Panc1 (cell line): Measurements from ENCODE around the gene BACH2. TPM values are rescaled to one million over a fixed set of nuclear protein-coding genes. Genes with fewer than 3 reads are reported as not detected.

Experiments
- ATAC-seq: fragments of 200-7000 bp; cut with Tn5 transposase; 2 replicates; pipeline ENCODE4 v1.9.1; 2020; ENCODE audit warnings: mild to moderate bottlenecking, moderate library complexity
- BruUV-seq: library from RNA; stranded (reverse); fragments of 400-500 nt; replicated peaks from 2 replicates; lab custom pipeline; 2021; lab: Mats Ljungman, UMichigan
- CTCF ChIA-PET: fragments of 300-600 bp; sonication (Branson Sonifier 250); formaldehyde crosslinking; loops from one replicate; lab custom pipeline; 2022; ENCODE audit warnings: antibody characterized with exemption; lab: Charles Lee
- POLR2A ChIA-PET: fragments of 300-600 bp; sonication (Branson Sonifier 250); formaldehyde crosslinking; loops from one replicate; lab custom pipeline; 2022; ENCODE audit warnings: antibody characterized with exemption; lab: Charles Lee
- DNase-seq: peaks from one replicate; pipeline ENCODE4 v3.0.0-alpha.2; 2010; ENCODE audit warnings: low read depth, low spot score
- H3K27ac ChIP-seq: 2 replicates; pipeline ENCODE4 v1.5.1; 2011; ENCODE audit warnings: mild to moderate bottlenecking, low read length, inconsistent platforms
- H3K27me3 ChIP-seq: fragments of 200-500 bp; sonication (Bioruptor generic); 2 replicates; pipeline ENCODE4 v1.6.0; 2014; ENCODE audit warnings: low read length, inconsistent platforms; ENCODE audit not compliant: control insufficient read depth, insufficient read depth
- H3K36me3 ChIP-seq: fragments of 200-500 bp; sonication (Bioruptor generic); 2 replicates; pipeline ENCODE4 v1.5.1; 2014; ENCODE audit warnings: inconsistent platforms, mild to moderate bottlenecking, low read length, moderate library complexity; ENCODE audit not compliant: control insufficient read depth, insufficient read depth
- H3K4me1 ChIP-seq: 2 replicates; pipeline ENCODE4 v1.5.1; 2011; ENCODE audit warnings: inconsistent platforms, mild to moderate bottlenecking, low read length, moderate library complexity; ENCODE audit not compliant: control insufficient read depth, insufficient read depth
- H3K4me3 ChIP-seq, 2 experiments: 2 replicates each; pipeline ENCODE4 v1.5.1; 2011 to 2012; ENCODE audit warnings: low read depth in 2 of 2, low read length in 2 of 2, mild to moderate bottlenecking in 2 of 2, inconsistent platforms in 1 of 2, moderate library complexity in 1 of 2
- H3K9me3 ChIP-seq: fragments of 200-500 bp; sonication (Bioruptor generic); 2 replicates; pipeline ENCODE4 v1.5.1; 2014; ENCODE audit warnings: low read depth, mild to moderate bottlenecking, inconsistent platforms, low read length, moderate library complexity; ENCODE audit not compliant: control insufficient read depth, insufficient read depth
- POLR2AphosphoS5 ChIP-seq: IDR thresholded peaks from 2 replicates; pipeline ENCODE4 v1.6.1; 2012; ENCODE audit warnings: mild to moderate bottlenecking, low read depth, low read length, moderate library complexity
- SIN3A ChIP-seq: IDR thresholded peaks from 2 replicates; pipeline ENCODE4 v1.6.1; 2012; ENCODE audit warnings: low read depth, mild to moderate bottlenecking, low read length, moderate library complexity, borderline replicate concordance; ENCODE audit not compliant: insufficient read depth
- TCF7L2 ChIP-seq: IDR thresholded peaks from 2 replicates; pipeline ENCODE4 v1.6.1; 2011; ENCODE audit warnings: mild to moderate bottlenecking, low read depth, low read length, inconsistent platforms
- in situ Hi-C: cut with HindIII; loops from 2 replicates; pipeline ENCODE4 v1.10.0; 2016; ENCODE audit warnings: low sequenced_read_pairs, low pct_unique_long_range_greater_than_20kb
- intact Hi-C: fragments of 100-400 bp; cut with micrococcal nuclease; formaldehyde crosslinking; loops from one replicate; pipeline ENCODE4 v1.10.0; 2022; ENCODE audit not compliant: unreplicated experiment
- total RNA-seq: library from RNA; stranded (reverse); gene quantifications from one replicate; pipeline ENCODE4 v1.2.1, GENCODE V29; 2021; ENCODE audit not compliant: unreplicated experiment
- TF ChIP-seq, protein P1 (sequence below): fragments of 450-650 bp; IDR thresholded peaks from 2 replicates; pipeline ENCODE4 v1.5.1; 2017; ENCODE audit warnings: mild to moderate bottlenecking
- TF ChIP-seq, protein P2 (sequence below), 2 experiments: IDR thresholded peaks; 2 replicates each; pipeline ENCODE4 v1.6.1; 2011 to 2012; ENCODE audit warnings: low read depth in 2 of 2, control low read depth in 1 of 2, low read length in 1 of 2, mild to moderate bottlenecking in 1 of 2, moderate library complexity in 1 of 2; ENCODE audit not compliant: insufficient read depth in 1 of 2

Gene BACH2
- total RNA-seq, 1 experiment from 2014 or later, result 1.6 TPM

DNA sequence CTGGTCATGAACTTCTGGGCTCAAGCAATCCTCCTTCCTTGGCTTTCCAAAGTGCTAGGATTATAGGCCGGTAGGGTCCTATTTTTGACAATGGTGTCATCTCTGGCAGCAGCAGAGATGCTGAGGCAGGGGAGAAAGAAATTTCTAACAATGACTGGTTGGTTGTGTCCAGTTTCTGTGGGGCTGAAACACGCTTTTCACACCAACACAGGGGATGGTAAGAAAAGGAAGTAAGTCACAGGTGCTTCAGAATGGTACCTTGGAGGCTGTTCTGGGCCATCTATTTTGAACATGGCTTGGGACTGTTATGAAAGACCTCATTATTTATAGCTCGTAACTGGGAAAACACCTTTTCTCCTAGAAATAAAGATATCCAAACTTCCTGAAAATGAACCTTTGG lies 329.7 kb downstream of the BACH2 start:
- no peak overlapping the region for H3K27ac ChIP-seq
- H3K9me3 ChIP-seq, result peaks cover 2% of the 10 kb centered on the region; the same call in 1 of the 2 replicates
- in situ Hi-C loops (no loop called here), intact Hi-C loops (no loop called here)
- ATAC-seq, result no peak
- H3K36me3 ChIP-seq, result no peaks in the 10 kb centered on the region
- POLR2A ChIA-PET, result no interaction called here
- no TSS peak for BruUV-seq
- H3K4me3 ChIP-seq, result no peak overlapping the region
- no peaks in the 10 kb centered on the region; the same call in 1 of the 2 replicates for H3K4me1 ChIP-seq
- DNase-seq, result no peak
- CTCF ChIA-PET, result no interaction called here
- TF ChIP-seq, protein P1, sequence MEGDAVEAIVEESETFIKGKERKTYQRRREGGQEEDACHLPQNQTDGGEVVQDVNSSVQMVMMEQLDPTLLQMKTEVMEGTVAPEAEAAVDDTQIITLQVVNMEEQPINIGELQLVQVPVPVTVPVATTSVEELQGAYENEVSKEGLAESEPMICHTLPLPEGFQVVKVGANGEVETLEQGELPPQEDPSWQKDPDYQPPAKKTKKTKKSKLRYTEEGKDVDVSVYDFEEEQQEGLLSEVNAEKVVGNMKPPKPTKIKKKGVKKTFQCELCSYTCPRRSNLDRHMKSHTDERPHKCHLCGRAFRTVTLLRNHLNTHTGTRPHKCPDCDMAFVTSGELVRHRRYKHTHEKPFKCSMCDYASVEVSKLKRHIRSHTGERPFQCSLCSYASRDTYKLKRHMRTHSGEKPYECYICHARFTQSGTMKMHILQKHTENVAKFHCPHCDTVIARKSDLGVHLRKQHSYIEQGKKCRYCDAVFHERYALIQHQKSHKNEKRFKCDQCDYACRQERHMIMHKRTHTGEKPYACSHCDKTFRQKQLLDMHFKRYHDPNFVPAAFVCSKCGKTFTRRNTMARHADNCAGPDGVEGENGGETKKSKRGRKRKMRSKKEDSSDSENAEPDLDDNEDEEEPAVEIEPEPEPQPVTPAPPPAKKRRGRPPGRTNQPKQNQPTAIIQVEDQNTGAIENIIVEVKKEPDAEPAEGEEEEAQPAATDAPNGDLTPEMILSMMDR, result no peak
- no peak for TF ChIP-seq TCF7L2
- TF ChIP-seq, protein P2, sequence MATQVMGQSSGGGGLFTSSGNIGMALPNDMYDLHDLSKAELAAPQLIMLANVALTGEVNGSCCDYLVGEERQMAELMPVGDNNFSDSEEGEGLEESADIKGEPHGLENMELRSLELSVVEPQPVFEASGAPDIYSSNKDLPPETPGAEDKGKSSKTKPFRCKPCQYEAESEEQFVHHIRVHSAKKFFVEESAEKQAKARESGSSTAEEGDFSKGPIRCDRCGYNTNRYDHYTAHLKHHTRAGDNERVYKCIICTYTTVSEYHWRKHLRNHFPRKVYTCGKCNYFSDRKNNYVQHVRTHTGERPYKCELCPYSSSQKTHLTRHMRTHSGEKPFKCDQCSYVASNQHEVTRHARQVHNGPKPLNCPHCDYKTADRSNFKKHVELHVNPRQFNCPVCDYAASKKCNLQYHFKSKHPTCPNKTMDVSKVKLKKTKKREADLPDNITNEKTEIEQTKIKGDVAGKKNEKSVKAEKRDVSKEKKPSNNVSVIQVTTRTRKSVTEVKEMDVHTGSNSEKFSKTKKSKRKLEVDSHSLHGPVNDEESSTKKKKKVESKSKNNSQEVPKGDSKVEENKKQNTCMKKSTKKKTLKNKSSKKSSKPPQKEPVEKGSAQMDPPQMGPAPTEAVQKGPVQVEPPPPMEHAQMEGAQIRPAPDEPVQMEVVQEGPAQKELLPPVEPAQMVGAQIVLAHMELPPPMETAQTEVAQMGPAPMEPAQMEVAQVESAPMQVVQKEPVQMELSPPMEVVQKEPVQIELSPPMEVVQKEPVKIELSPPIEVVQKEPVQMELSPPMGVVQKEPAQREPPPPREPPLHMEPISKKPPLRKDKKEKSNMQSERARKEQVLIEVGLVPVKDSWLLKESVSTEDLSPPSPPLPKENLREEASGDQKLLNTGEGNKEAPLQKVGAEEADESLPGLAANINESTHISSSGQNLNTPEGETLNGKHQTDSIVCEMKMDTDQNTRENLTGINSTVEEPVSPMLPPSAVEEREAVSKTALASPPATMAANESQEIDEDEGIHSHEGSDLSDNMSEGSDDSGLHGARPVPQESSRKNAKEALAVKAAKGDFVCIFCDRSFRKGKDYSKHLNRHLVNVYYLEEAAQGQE (IDR thresholded peaks at IDR 0.05; ENCODE audit: insufficient read depth in 1 of 2, low read depth in 2 of 2, low read length in 1 of 2), result no peak
- no peak for TF ChIP-seq POLR2AphosphoS5
- no peak for TF ChIP-seq SIN3A
- no peaks in the 10 kb centered on the region for H3K27me3 ChIP-seq

DNA sequence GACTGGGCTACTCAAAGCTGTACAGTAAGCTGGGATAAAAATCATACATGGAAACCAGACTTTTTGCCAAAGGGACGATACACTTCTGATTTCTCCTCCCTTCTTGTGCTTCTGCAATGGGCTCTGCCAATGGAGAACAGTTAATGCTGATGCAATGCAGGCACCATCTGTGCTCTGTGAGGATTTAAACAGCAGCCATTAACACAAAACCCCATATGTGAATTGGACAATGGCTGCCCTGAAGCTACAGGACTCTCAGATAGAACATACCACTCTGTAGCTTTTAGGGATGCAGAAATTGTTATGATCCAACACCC lies 330.5 kb downstream of the BACH2 start:
- ATAC-seq (no peak), DNase-seq (no peak)
- ChIA-PET POLR2A (no interaction called here), CTCF (no interaction called here)
- TF ChIP-seq POLR2AphosphoS5 (no peak), TCF7L2 (no peak), SIN3A (no peak)
- TF ChIP-seq, protein P1, result no peak
- TF ChIP-seq, protein P2 (IDR thresholded peaks at IDR 0.05; ENCODE audit: insufficient read depth in 1 of 2, low read depth in 2 of 2, low read length in 1 of 2), result no peak
- peaks cover 2% of the 10 kb centered on the region; the same call in 1 of the 2 replicates for H3K9me3 ChIP-seq
- intact Hi-C loops, result no loop called here
- no peaks in the 10 kb centered on the region; the same call in 1 of the 2 replicates for H3K4me1 ChIP-seq
- BruUV-seq, result no TSS peak
- no peaks in the 10 kb centered on the region for H3K36me3 ChIP-seq
- H3K4me3 ChIP-seq, result no peak overlapping the region
- no peaks in the 10 kb centered on the region for H3K27me3 ChIP-seq
- no peak overlapping the region; the same call in 1 of the 2 replicates for H3K27ac ChIP-seq
- in situ Hi-C loops, result no loop called here
